Mesenchymal stem cell (in vitro differentiated cells and primary cell): ENCODE measurements around the gene PRKAR2B.

Experiments
- DNase-seq: peaks from one replicate; pipeline ENCODE4 v3.0.0-alpha.2; 2013
- H2AFZ ChIP-seq: one replicate; pipeline ENCODE4 v1.6.1; 2013; ENCODE audit warnings: low read depth, mild to moderate bottlenecking, control low read depth, inconsistent platforms, low read length, moderate library complexity
- H2AK5ac ChIP-seq: 2 replicates; pipeline ENCODE4 v1.6.1; 2013; ENCODE audit warnings: low read length, moderate library complexity, mild to moderate bottlenecking, inconsistent platforms; ENCODE audit not compliant: severe bottlenecking
- H2BK120ac ChIP-seq: one replicate; pipeline ENCODE4 v1.6.1; 2013; ENCODE audit warnings: low read depth, mild to moderate bottlenecking, inconsistent platforms, low read length, moderate library complexity
- H2BK12ac ChIP-seq, 2 experiments: one replicate each; pipeline ENCODE4 v1.6.1; 2013; ENCODE audit warnings: inconsistent platforms in 2 of 2, low read length in 2 of 2, mild to moderate bottlenecking in 2 of 2, moderate library complexity in 2 of 2, control low read depth in 1 of 2
- H2BK15ac ChIP-seq: one replicate; pipeline ENCODE4 v1.6.1; 2013; ENCODE audit warnings: mild to moderate bottlenecking, low read depth, inconsistent platforms; ENCODE audit not compliant: poor library complexity, severe bottlenecking
- H2BK5ac ChIP-seq: 2 replicates; pipeline ENCODE4 v1.6.1; 2013; ENCODE audit warnings: low read depth, mild to moderate bottlenecking, low read length, control low read depth, inconsistent platforms; ENCODE audit not compliant: poor library complexity, severe bottlenecking
- H3K14ac ChIP-seq, 2 experiments: one replicate each; pipeline ENCODE4 v1.6.1; 2013; ENCODE audit warnings: inconsistent platforms in 2 of 2, low read length in 2 of 2, control low read depth in 1 of 2, mild to moderate bottlenecking in 1 of 2, moderate library complexity in 1 of 2
- H3K18ac ChIP-seq, 2 experiments: one replicate each; pipeline ENCODE4 v1.6.1; 2013; ENCODE audit warnings: inconsistent platforms in 2 of 2, low read length in 2 of 2, control low read depth in 1 of 2, low read depth in 1 of 2, mild to moderate bottlenecking in 1 of 2
- H3K23ac ChIP-seq, 2 experiments: one replicate each; pipeline ENCODE4 v1.6.1; 2013; ENCODE audit warnings: inconsistent platforms in 2 of 2, low read length in 2 of 2, mild to moderate bottlenecking in 2 of 2, moderate library complexity in 2 of 2, control low read depth in 1 of 2
- H3K27ac ChIP-seq: 2 replicates; pipeline ENCODE4 v1.5.1; 2013; ENCODE audit warnings: mild to moderate bottlenecking, moderate library complexity, low read length, control low read depth, inconsistent platforms; ENCODE audit not compliant: poor library complexity, severe bottlenecking
- H3K27me3 ChIP-seq, 2 experiments: 2 replicates each; pipeline versions ENCODE4 v1.6.1 to v1.7.0; 2013; ENCODE audit warnings: low read length in 2 of 2, mild to moderate bottlenecking in 2 of 2, moderate library complexity in 2 of 2, control low read depth in 1 of 2, inconsistent platforms in 1 of 2; ENCODE audit not compliant: control insufficient read depth in 1 of 2, insufficient read depth in 1 of 2
- H3K36me3 ChIP-seq, 2 experiments: 2 replicates each; pipeline versions ENCODE4 v1.6.1 to v1.7.0; 2013; ENCODE audit warnings: low read length in 2 of 2, control low read depth in 1 of 2, inconsistent platforms in 1 of 2, low read depth in 1 of 2, mild to moderate bottlenecking in 1 of 2; ENCODE audit not compliant: insufficient read depth in 2 of 2, control insufficient read depth in 1 of 2
- H3K4ac ChIP-seq, 2 experiments: one replicate each; pipeline ENCODE4 v1.6.1; 2013; ENCODE audit warnings: inconsistent platforms in 2 of 2, low read length in 2 of 2, mild to moderate bottlenecking in 2 of 2, moderate library complexity in 2 of 2, control low read depth in 1 of 2, low read depth in 1 of 2
- H3K4me1 ChIP-seq: 2 replicates; pipeline ENCODE4 v1.6.1; 2013; ENCODE audit warnings: low read depth, low read length, control low read depth; ENCODE audit not compliant: control insufficient read depth, insufficient read depth
- H3K4me2 ChIP-seq: 2 replicates; pipeline ENCODE4 v1.6.1; 2013; ENCODE audit warnings: low read length, mild to moderate bottlenecking, inconsistent platforms; ENCODE audit not compliant: poor library complexity, severe bottlenecking
- H3K4me3 ChIP-seq, 2 experiments: 2 replicates each; pipeline versions ENCODE4 v1.5.1 to v1.7.0; 2013; ENCODE audit warnings: low read length in 2 of 2, mild to moderate bottlenecking in 2 of 2, control low read depth in 1 of 2, low read depth in 1 of 2; ENCODE audit not compliant: insufficient read depth in 1 of 2
- H3K79me1 ChIP-seq: replicated peaks from 2 replicates; pipeline ENCODE4 v1.6.1; 2013; ENCODE audit warnings: mild to moderate bottlenecking, control low read depth, low read length, inconsistent platforms; ENCODE audit not compliant: poor library complexity, severe bottlenecking
- H3K9ac ChIP-seq: 2 replicates; pipeline ENCODE4 v1.7.0; 2013; ENCODE audit warnings: mild to moderate bottlenecking, low read length, moderate library complexity
- H3K9me3 ChIP-seq: 2 replicates; pipeline ENCODE4 v1.7.0; 2013; ENCODE audit warnings: mild to moderate bottlenecking, low read length; ENCODE audit not compliant: control insufficient read depth
- H4K8ac ChIP-seq: one replicate; pipeline ENCODE4 v1.6.1; 2013; ENCODE audit warnings: inconsistent platforms, mild to moderate bottlenecking, low read length, moderate library complexity
- H4K91ac ChIP-seq: one replicate; pipeline ENCODE4 v1.6.1; 2013; ENCODE audit warnings: mild to moderate bottlenecking, low read length, inconsistent platforms
- WGBS: methylation state at CpG from one replicate; pipeline ENCODE4 v1.1.7; 2013; ENCODE audit warnings: mixed read lengths; 5-methylcytosine and 5-hydroxymethylcytosine counted together

PRKAR2B gene

DNA sequence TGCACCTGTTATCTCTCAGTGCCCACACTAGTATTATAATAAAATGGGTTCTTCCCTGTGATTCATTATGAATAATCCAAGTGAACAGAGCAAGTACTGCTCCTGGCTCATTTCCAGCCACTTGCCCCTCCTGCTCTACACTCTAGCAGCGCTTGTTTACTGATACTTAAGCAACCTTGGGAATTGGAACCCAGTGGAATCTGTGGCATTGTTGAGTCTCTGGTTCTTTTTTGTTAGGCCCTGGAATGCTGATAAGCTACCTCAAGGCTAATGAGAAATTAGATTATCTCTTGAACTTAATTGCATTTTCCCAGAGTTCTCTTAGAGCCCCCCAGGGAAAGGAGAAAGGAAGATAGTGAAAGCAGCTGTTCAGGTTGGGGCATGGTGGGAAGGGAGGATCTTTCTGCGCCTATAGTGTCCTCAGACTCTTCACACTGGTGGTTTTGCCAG is 34.0 kb downstream of the PRKAR2B start:
- no peak overlapping the region for H2BK5ac ChIP-seq
- peak; percentile 76 for DNase-seq
- H2BK120ac ChIP-seq: no peak overlapping the region
- H3K9ac ChIP-seq: no peak overlapping the region
- no peaks in the 10 kb centered on the region for H3K36me3 ChIP-seq
- no peaks in the 10 kb centered on the region for H3K4me1 ChIP-seq
- no peaks in the 10 kb centered on the region for H3K9me3 ChIP-seq
- H4K8ac ChIP-seq: no peak overlapping the region
- H3K27ac ChIP-seq: no peak overlapping the region
- H3K23ac ChIP-seq: no peak overlapping the region
- no peak overlapping the region for H2BK15ac ChIP-seq
- H3K27me3 ChIP-seq: no peaks in the 10 kb centered on the region
- H3K4me3 ChIP-seq: no peak overlapping the region
- no peak overlapping the region for H3K4ac ChIP-seq
- H2BK12ac ChIP-seq: no peak overlapping the region
- H3K14ac ChIP-seq: no peak overlapping the region
- H4K91ac ChIP-seq: no peak overlapping the region
- no peak overlapping the region for H2AK5ac ChIP-seq
- no peak overlapping the region for H3K18ac ChIP-seq
- H2AFZ ChIP-seq: no peak overlapping the region
- no peak overlapping the region for H3K4me2 ChIP-seq
- WGBS: 77% methylated on average over 2 of the region's 2 CpGs
- no peaks in the 10 kb centered on the region for H3K79me1 ChIP-seq

DNA sequence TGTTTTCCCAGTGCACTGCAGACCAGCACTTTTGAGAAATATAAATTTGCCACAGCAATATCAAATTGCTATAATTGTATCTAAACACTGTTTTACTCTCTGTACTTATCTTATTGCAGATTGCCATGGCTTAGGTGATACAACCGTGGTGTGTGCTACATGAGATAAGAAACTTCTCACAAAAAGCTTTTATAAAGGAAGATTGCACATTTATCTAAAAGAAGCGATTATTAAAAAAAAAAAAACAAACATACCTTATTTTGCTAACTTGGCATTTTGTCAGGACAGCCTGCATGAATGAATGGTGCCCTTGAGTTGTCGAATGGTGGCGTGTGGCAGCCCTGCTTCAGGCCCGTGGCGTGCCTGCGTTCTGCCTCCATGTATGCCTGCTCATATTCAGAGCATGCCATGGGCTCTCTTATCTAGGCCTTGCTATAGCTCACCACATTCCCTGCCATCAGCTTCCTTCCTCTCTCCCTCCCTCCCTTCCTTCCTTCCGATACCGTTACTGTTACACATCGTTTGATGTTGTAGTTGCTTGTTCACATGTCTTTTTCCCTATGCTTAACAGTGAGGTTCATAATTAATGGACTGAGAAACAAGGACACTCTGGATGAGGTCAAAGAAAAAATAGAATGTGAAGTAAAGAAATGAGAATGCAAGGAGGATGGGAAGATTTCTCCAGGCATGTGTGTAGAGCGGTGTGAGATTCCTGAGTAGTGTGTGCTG is 34.9 kb downstream of the PRKAR2B start:
- H4K91ac ChIP-seq: peak overlapping the region; percentile 31
- H2BK5ac ChIP-seq: no peak overlapping the region
- H4K8ac ChIP-seq: no peak overlapping the region
- H3K36me3 ChIP-seq: no peaks in the 10 kb centered on the region
- H3K9ac ChIP-seq: no peak overlapping the region
- no peak overlapping the region for H3K14ac ChIP-seq
- H3K4me3 ChIP-seq: no peak overlapping the region
- no peaks in the 10 kb centered on the region for H3K4me1 ChIP-seq
- no peak overlapping the region for H3K23ac ChIP-seq
- H2BK15ac ChIP-seq: no peak overlapping the region
- WGBS: 98% methylated on average over 9 of the region's 11 CpGs
- H3K27me3 ChIP-seq: no peaks in the 10 kb centered on the region
- H3K9me3 ChIP-seq: no peaks in the 10 kb centered on the region
- no peak overlapping the region for H2AK5ac ChIP-seq
- H3K27ac ChIP-seq: no peak overlapping the region
- no peak overlapping the region for H2AFZ ChIP-seq
- no peak overlapping the region for H2BK120ac ChIP-seq
- peak overlapping the region in 1 of 2 experiments; percentile 72 for H3K18ac ChIP-seq
- DNase-seq: no peak
- H2BK12ac ChIP-seq: no peak overlapping the region
- no peak overlapping the region for H3K4me2 ChIP-seq
- H3K4ac ChIP-seq: no peak overlapping the region
- H3K79me1 ChIP-seq: no peaks in the 10 kb centered on the region

DNA sequence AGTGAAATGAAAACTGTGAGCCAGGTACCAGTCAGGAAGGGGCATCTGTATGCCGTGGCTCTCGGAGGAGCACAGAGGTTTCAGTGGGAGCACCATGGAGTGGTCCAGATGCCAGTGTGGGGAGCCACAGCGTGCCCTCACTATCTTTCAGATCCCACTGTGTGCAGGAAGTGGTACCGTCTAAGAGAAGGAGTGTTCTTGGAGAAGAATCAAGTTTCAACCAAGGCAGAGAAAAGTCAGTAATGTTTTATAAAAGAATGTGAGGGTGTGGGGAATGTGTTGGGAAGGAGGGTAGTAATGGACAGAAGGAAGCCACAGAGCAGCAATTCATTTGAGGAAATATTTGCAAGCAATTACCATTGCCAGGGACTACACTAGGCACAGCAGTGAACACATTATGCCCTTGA is 35.6 kb downstream of the PRKAR2B start:
- no peak overlapping the region for H2BK5ac ChIP-seq
- WGBS: 92% methylated on average over 4 of the region's 4 CpGs
- H2BK12ac ChIP-seq: peak overlapping the region in 1 of 2 experiments; percentile 34
- no peak overlapping the region for H3K27ac ChIP-seq
- no peaks in the 10 kb centered on the region for H3K9me3 ChIP-seq
- no peak overlapping the region for H2AFZ ChIP-seq
- H3K79me1 ChIP-seq: no peaks in the 10 kb centered on the region
- H3K4me1 ChIP-seq: no peaks in the 10 kb centered on the region
- H3K4me3 ChIP-seq: no peak overlapping the region
- peak overlapping the region in 1 of 2 experiments; percentile 14 for H3K18ac ChIP-seq
- DNase-seq: no peak
- no peak overlapping the region for H2AK5ac ChIP-seq
- H4K91ac ChIP-seq: no peak overlapping the region
- H3K36me3 ChIP-seq: no peaks in the 10 kb centered on the region
- no peak overlapping the region for H3K23ac ChIP-seq
- no peak overlapping the region for H2BK120ac ChIP-seq
- no peak overlapping the region for H3K9ac ChIP-seq
- H3K14ac ChIP-seq: no peak overlapping the region
- no peak overlapping the region for H3K4ac ChIP-seq
- H2BK15ac ChIP-seq: no peak overlapping the region
- H3K27me3 ChIP-seq: no peaks in the 10 kb centered on the region
- no peak overlapping the region for H4K8ac ChIP-seq
- H3K4me2 ChIP-seq: no peak overlapping the region

DNA sequence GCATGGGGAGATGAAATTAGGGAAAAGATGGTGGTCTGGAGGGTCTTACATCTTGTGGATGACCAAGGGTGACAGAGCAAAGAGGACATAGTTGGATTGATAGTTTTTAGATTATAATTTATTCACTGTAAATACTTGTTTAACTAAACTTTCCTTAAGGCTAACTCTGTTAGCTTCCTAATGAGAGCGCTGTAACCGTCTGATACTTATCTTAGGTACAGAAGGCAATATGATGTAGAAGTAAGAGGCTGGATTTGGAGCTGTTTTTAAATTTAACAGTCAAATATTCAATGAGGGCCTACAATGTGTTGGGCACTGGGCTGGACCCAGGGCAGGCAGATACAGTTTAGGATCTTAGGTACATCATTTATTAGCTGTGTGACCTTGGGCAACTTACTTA is 36.0 kb downstream of the PRKAR2B start:
- no peak overlapping the region for H3K4ac ChIP-seq
- H2AFZ ChIP-seq: no peak overlapping the region
- no peak overlapping the region for H3K23ac ChIP-seq
- no peak overlapping the region for H2BK5ac ChIP-seq
- no peak overlapping the region for H3K14ac ChIP-seq
- no peak overlapping the region for H2BK12ac ChIP-seq
- no peak overlapping the region for H3K4me3 ChIP-seq
- H3K9me3 ChIP-seq: no peaks in the 10 kb centered on the region
- no peak overlapping the region for H3K18ac ChIP-seq
- H3K4me2 ChIP-seq: no peak overlapping the region
- H4K91ac ChIP-seq: no peak overlapping the region
- H3K27ac ChIP-seq: no peak overlapping the region
- H3K9ac ChIP-seq: no peak overlapping the region
- no peak overlapping the region for H2BK15ac ChIP-seq
- H3K4me1 ChIP-seq: no peaks in the 10 kb centered on the region
- no peaks in the 10 kb centered on the region for H3K36me3 ChIP-seq
- no peaks in the 10 kb centered on the region for H3K27me3 ChIP-seq
- no peaks in the 10 kb centered on the region for H3K79me1 ChIP-seq
- no peak overlapping the region for H2AK5ac ChIP-seq
- H2BK120ac ChIP-seq: no peak overlapping the region
- DNase-seq: no peak
- 100% methylated on average over 2 of the region's 2 CpGs for WGBS
- no peak overlapping the region for H4K8ac ChIP-seq
